Measurements from ENCODE around the gene PDZD4.

GRCh38 chrX:153845195-153845594, 14.9 kb upstream of the PDZD4 start:
- no peak for TF ChIP-seq POLR2A (IDR thresholded peaks at IDR 0.05)
- TF ChIP-seq CTCF (IDR thresholded peaks at IDR 0.05) = no peak
